Measurements from ENCODE around the gene OSM.

The OSM gene

DNA sequence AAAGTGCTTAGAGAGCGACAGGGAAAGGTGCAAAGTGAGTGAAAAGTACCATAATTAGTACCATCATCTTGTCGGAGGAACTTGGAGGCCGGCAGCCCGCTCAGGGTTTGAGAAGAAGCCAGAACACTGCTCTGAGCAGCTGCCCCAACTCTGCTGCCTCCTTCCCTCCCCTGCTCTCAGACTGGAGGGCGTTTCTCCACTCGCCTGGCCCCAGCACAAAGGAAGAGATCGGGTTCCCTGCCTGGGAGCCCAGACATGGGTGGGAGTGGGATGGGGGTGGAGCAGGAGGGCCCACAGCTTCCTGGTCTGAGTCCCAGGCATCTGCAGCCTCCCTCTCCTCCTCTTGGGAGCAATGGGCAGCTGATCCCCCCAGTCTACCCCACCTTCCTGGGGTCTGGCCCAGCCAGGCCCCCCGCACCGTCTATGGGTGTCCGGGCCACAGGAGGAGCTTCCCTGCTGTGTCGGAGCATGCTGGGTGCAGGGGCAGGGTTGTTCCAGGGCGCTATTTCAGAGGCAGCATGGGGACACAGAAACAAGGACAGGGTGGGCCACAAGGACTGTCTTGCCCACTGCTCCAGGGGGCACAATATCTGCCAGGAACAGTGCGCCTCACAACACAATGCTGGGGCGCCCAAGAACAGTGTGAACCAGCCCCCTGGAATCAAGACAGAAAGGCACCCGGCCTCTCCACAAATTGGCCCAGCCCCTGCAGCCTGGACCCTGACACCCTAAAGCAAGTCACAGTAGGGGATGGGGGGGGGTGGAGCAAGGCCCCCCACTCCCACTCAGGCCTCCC, 24.9 kb downstream of the OSM start:
- in situ Hi-C loops (cut with HindIII; ENCODE audit: low sequenced_read_pairs), result no loop called here
- TF ChIP-seq, protein P1, sequence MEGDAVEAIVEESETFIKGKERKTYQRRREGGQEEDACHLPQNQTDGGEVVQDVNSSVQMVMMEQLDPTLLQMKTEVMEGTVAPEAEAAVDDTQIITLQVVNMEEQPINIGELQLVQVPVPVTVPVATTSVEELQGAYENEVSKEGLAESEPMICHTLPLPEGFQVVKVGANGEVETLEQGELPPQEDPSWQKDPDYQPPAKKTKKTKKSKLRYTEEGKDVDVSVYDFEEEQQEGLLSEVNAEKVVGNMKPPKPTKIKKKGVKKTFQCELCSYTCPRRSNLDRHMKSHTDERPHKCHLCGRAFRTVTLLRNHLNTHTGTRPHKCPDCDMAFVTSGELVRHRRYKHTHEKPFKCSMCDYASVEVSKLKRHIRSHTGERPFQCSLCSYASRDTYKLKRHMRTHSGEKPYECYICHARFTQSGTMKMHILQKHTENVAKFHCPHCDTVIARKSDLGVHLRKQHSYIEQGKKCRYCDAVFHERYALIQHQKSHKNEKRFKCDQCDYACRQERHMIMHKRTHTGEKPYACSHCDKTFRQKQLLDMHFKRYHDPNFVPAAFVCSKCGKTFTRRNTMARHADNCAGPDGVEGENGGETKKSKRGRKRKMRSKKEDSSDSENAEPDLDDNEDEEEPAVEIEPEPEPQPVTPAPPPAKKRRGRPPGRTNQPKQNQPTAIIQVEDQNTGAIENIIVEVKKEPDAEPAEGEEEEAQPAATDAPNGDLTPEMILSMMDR (IDR thresholded peaks at IDR 0.05; ENCODE audit: low read depth, low read length, missing control alignments), result no peak
- no peak for DNase-seq (ENCODE audit: low read depth)
- no peak overlapping the region for H3K4me3 ChIP-seq (ENCODE audit: low read depth, low read length)

DNA sequence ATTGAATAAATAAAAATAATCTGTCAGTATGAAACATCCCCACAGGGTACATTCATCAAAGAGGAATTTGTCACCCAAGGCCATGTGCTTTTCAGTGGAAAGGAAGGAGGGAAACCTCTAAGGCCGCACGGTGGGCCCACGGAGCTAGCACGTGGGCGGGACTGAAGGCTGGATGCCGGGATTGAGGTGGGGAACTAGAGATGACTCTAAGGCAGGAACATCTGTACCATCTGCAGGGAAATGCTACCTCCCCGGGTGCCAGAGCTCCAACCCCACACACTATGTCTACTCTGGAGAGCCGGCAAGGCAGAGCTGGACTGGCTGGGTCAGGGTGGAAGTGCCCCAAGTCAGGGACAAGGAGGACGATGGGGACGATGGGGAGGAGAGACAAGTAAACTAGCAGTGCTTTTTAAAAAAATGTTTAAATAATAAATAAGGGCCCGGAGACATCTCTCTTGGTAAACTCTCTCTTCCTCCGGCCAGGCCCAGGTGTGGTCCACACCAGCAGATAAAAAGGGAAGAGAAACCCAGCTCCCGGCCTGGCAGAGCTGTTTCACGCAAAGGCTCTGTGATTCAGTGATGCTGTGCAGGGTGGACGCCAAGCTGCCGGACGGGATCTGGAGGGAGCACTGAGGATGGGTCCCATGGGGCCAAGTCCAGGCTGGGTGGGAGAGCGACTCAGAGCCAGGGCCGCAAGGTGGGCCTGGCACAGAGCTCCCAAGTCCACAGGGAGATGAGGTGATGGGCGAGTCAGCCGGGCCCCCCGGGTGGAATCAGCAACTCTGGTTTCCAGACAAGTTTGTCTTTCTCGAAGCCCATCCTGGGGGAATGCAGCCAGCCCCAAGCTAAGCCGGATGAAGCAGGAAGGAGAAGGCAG, 25.9 kb downstream of the OSM start:
- in situ Hi-C loops (cut with HindIII; ENCODE audit: low sequenced_read_pairs), result no loop called here
- TF ChIP-seq, protein P1 (IDR thresholded peaks at IDR 0.05; ENCODE audit: low read depth, low read length, missing control alignments), result no peak
- DNase-seq (ENCODE audit: low read depth), result no peak
- H3K4me3 ChIP-seq (ENCODE audit: low read depth, low read length), result no peak overlapping the region

DNA sequence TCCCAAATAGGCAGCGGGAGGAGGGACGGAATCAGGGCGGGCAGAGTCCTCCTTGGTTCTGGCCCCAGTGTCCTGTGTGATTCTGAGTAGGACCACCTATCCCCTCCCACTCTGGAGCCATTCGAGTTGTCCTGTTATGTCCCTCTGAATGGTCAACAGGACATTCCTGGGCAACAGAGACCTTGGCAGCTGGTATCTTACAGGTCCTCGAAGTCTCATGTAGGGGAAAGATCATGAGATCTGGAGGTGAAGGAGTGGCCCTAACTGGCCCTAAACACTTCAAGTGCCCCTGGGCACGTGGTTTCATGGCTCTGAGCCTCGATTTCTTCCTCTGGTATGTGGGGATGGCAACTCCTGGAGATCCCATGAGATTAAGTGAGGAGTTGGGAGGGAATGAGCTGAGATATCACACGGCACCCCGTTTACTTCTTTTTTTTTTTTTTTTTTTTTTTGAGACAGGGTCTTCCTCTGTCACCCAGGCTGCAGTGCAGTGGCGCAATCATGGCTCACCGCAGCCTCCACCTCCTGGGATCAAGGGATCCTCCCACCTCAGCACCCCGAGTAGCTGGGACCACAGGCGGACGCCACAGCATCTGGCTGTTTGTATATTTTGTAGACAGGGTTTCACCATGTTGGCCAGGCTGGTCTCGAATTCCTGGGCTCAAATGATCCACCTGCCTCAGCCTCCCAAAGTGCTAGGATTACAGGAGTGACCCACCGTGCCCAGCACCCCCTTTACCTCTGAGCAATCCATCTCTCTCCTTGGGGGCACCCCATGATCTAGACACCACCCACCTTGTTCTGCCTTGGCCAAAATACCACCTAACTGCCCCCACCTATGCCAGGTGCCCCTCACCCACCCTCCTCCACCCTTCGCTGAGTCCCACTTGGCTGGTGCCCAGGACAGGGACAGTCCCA, 26.9 kb downstream of the OSM start:
- in situ Hi-C loops (cut with HindIII; ENCODE audit: low sequenced_read_pairs), result no loop called here
- no peak for DNase-seq (ENCODE audit: low read depth)
- TF ChIP-seq, protein P1 (IDR thresholded peaks at IDR 0.05; ENCODE audit: low read depth, low read length, missing control alignments), result no peak
- no peak overlapping the region for H3K4me3 ChIP-seq (ENCODE audit: low read depth, low read length)

DNA sequence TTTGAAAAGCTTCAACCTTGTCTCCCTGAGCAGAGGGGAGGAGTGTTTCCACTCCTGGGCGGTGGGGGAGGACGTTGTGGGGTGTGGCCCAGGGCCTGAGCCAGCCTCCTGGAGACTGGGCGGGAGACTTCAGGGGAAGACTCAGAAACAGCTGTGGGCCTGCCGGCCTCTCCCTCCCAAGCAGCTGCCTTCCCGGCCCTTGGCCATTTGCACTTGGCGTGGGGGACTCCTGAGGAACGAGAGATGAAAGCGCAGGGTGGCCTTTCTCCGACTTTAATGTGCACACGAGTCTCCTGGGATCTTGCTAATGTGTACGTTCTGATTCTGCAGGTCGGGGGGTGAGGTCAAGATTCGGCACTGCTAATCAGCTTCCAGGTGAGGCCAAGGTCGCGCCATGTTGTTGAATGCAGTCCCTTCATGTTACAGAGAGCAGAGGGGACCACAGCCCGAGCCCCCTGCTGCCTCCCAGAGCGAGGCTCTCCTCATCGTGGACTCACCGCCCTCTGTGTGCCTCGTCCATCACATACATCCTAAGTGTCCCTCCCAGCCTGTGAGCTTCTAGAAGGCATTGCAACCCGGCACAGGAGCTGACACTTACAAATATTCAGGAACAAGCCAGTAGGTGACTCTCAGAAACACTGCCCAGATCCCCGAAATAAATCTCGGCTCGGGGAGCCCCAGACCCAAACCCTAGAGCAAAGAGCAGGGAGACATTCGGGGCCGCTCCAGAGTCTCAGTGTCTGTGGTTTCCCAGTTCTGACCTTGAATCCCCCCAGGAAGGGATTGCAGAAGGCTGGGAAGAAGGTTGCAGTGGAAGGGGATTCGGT, 27.8 kb downstream of the OSM start:
- no peak for DNase-seq (ENCODE audit: low read depth)
- in situ Hi-C loops (cut with HindIII; ENCODE audit: low sequenced_read_pairs), result no loop called here
- no peak overlapping the region for H3K4me3 ChIP-seq (ENCODE audit: low read depth, low read length)
- TF ChIP-seq, protein P1 (IDR thresholded peaks at IDR 0.05; ENCODE audit: low read depth, low read length, missing control alignments), result no peak

DNA sequence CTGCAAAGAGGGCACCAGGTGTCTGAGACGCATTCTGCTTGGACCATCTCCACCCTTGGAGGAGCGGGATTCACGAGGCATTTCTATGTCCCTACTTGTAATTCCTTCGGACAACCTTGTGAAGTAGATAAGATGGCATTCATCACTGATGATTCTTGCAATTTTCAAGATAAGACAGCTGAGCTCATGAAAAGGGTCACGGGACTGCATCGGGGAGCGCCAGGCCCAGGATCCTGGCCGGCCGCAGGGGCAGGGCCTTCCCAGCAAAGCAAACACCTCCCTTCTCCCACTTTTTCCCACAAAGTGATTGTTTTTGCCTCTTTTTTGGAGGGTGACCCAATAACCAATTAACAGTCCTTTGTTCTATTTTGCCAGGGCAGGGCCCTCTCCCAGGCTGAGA, 28.5 kb downstream of the OSM start:
- TF ChIP-seq, protein P1 (IDR thresholded peaks at IDR 0.05; ENCODE audit: low read depth, low read length, missing control alignments), result no peak
- in situ Hi-C loops (cut with HindIII; ENCODE audit: low sequenced_read_pairs), result no loop called here
- no peak for DNase-seq (ENCODE audit: low read depth)

More for the DNA sequence above, 28.5 kb downstream of the OSM start:
- H3K4me3 ChIP-seq (ENCODE audit: low read depth, low read length), result no peak overlapping the region
